Right lobe of liver (tissue), 4 donors: ENCODE data around the gene ZNF609.

ENCODE experiments used
- POLR2A ChIP-seq: fragments of 450-650 bp; IDR thresholded peaks from one replicate; pipeline ENCODE4 v1.6.1; 2017; ENCODE audit warnings: antibody characterized with exemption, mild to moderate bottlenecking
- TF ChIP-seq, protein P1 (sequence below), 4 donors: fragments of 200-600 bp in 3 of 4; fragments of 450-650 bp in 1 of 4; IDR thresholded peaks; one replicate each; pipeline versions ENCODE4 v1.5.1 to v1.8.0; 2016 to 2022; ENCODE audit warnings: antibody characterized with exemption in 4 of 4, mild to moderate bottlenecking in 2 of 4
- donor health status: DM: no; HTN: no; CAD: no.
- donor health status: DM: no; HTN: no; CAD: no.
- donor health status: DM: no; HTN: yes; CAD: no.

DNA sequence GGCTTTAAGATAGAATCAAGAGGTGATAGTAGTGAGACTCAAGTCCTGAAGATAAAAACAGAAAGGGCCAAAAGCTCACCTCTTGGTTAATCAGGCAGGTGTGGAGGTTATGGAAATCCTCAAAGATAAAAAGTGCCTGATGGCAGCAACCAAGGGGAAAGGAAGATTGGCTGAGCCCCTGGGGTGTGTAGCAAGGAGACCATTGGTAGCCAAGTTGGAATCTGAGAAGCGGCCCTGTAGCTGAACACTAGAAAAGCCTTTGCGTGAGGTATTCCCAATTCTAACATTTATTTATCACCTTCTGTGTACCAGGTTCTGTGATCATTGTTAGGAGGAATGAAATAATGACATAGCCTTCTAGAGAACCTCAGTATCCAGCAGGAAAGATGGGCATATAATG is 98.9 kb downstream of the ZNF609 start:
- TF ChIP-seq, protein P1, sequence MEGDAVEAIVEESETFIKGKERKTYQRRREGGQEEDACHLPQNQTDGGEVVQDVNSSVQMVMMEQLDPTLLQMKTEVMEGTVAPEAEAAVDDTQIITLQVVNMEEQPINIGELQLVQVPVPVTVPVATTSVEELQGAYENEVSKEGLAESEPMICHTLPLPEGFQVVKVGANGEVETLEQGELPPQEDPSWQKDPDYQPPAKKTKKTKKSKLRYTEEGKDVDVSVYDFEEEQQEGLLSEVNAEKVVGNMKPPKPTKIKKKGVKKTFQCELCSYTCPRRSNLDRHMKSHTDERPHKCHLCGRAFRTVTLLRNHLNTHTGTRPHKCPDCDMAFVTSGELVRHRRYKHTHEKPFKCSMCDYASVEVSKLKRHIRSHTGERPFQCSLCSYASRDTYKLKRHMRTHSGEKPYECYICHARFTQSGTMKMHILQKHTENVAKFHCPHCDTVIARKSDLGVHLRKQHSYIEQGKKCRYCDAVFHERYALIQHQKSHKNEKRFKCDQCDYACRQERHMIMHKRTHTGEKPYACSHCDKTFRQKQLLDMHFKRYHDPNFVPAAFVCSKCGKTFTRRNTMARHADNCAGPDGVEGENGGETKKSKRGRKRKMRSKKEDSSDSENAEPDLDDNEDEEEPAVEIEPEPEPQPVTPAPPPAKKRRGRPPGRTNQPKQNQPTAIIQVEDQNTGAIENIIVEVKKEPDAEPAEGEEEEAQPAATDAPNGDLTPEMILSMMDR (IDR thresholded peaks at IDR 0.05): no peak
- TF ChIP-seq POLR2A: no peak
